ENCODE measurements around the gene ADCY9. TPM values are rescaled to one million over a fixed set of nuclear protein-coding genes. Genes with fewer than 3 reads are reported as not detected.

ADCY9 gene
- polyA plus RNA-seq, 2 of the 4 experiments (the other 2 are of a cell fraction): 6.2 to 7.6 TPM

DNA sequence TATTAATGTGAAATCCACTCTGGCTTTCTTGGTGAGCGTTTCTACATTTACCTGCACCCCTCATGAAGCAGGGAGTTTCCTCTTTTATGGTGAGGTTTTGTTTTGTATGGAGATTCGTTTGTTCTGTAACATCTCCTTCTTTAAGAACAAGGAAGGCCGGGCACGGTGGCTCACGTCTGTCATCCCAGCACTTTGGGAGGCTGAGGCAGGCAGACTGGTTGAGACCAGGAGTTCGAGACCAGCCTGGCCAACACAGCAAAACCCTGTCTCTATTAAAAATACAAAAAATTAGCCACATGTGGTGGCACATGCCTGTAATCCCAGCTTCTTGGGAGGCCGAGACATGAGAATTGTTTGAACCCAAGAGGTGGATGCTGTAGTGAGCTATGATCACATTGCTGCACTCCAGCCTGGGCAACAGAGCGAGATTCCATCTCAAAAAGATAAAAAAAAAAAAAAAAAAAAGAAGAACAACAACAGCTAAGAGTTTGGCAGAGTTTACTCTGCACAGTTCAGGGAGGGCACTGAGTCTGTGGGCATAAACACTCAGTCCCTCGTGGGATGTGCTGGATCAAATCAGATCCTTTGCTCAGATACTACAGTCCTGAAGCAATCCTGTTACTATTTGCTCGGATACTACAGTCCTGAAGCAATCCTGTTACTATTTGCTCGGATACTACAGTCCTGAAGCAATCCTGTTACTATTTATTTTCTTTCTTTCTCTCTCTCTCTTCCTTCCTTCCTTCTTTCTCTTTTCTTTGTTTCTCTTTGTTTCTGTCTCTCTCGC is 28.9 kb downstream of the ADCY9 start:
- peak; percentile 7 for FAIRE-seq
- ChIA-PET POLR2A (no interaction called here), CTCF (interaction anchor here (0.6 to 3.3 kb wide), 3 partner anchors 105 to 167 kb away, joined by 3 to 9 read pairs (median 3); no protein-coding TSS in a partner anchor)
- TF ChIP-seq, protein P1, sequence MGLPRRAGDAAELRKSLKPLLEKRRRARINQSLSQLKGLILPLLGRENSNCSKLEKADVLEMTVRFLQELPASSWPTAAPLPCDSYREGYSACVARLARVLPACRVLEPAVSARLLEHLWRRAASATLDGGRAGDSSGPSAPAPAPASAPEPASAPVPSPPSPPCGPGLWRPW (IDR thresholded peaks at IDR 0.05): no peak
- no peak for TF ChIP-seq BCL3 (IDR thresholded peaks at IDR 0.05)
- TF ChIP-seq RFX5 (IDR thresholded peaks at IDR 0.05): no peak
- no peak for TF ChIP-seq KDM5A (IDR thresholded peaks at IDR 0.05)
- TF ChIP-seq NPAS2 (CRISPR knock-in tag; IDR thresholded peaks at IDR 0.05; ENCODE audit: borderline replicate concordance): no peak
- no peak for TF ChIP-seq SREBF2 (IDR thresholded peaks at IDR 0.05)
- no peak for TF ChIP-seq EHF (CRISPR knock-in tag; IDR thresholded peaks at IDR 0.05)
- TF ChIP-seq HOXB5 (CRISPR knock-in tag; IDR thresholded peaks at IDR 0.05): no peak
- no peak for TF ChIP-seq JUN (IDR thresholded peaks at IDR 0.05)
- no peak for TF ChIP-seq GATA3 (IDR thresholded peaks at IDR 0.05; ENCODE audit: borderline replicate concordance)
- no peak for TF ChIP-seq ESRRA (IDR thresholded peaks at IDR 0.05; ENCODE audit: borderline replicate concordance, low read length)
- no peak for TF ChIP-seq EP300 (IDR thresholded peaks at IDR 0.05)
- TF ChIP-seq, protein P2, sequence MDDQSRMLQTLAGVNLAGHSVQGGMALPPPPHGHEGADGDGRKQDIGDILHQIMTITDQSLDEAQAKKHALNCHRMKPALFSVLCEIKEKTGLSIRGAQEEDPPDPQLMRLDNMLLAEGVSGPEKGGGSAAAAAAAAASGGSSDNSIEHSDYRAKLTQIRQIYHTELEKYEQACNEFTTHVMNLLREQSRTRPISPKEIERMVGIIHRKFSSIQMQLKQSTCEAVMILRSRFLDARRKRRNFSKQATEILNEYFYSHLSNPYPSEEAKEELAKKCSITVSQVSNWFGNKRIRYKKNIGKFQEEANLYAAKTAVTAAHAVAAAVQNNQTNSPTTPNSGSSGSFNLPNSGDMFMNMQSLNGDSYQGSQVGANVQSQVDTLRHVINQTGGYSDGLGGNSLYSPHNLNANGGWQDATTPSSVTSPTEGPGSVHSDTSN (IDR thresholded peaks at IDR 0.05): no peak
- no peak for TF ChIP-seq EHMT2 (IDR thresholded peaks at IDR 0.05; ENCODE audit: low read depth)
- ATAC-seq: peak; percentile 43 to 64
- Histone ChIP-seq H3K4me3 (no peak overlapping the region), H3K27ac (0 out of 6 replicates have a peak overlapping the region, but pooled peaks of 1 of the 2 experiments have one; percentile 7), H3K9me3 (no peaks in the 10 kb centered on the region), H3K4me1 (peaks cover 39% of the 10 kb centered on the region), H3K4me2 (peak overlapping the region; percentile 37; the same call in 2 of the 3 replicates)
- DNase-seq (ENCODE audit: low read depth in 1 of 2, low spot score in 1 of 2): no peak
- WGBS (ENCODE audit: missing lambda C conversion rate): 72% methylated on average over 12 of the region's 12 CpGs

GRCh38 chr16:4086153-4086552 is 30.1 kb downstream of the ADCY9 start:
- Histone ChIP-seq H3K9me3 (no peaks in the 10 kb centered on the region), H3K27ac (peak overlapping the region in 1 of 2 experiments; percentile 11; a peak in 1 of 6 replicates), H3K4me2 (peak overlapping the region; percentile 54; the same call in 2 of the 3 replicates), H3K4me1 (peaks cover 39% of the 10 kb centered on the region), H3K4me3 (no peak overlapping the region)
- 91% methylated on average over 15 of the region's 15 CpGs for WGBS (ENCODE audit: missing lambda C conversion rate)
- CTCF ChIA-PET: interaction anchor here (0.8 to 3.3 kb wide), 4 partner anchors 11 to 168 kb away, joined by 3 to 9 read pairs (median 4); no protein-coding TSS in a partner anchor
- no peak for FAIRE-seq
- TF ChIP-seq RARB (CRISPR knock-in tag; IDR thresholded peaks at IDR 0.05) (no peak), HDAC2 (IDR thresholded peaks at IDR 0.05) (no peak), EP300 (IDR thresholded peaks at IDR 0.05) (no peak), KDM5A (IDR thresholded peaks at IDR 0.05) (no peak), CHD2 (IDR thresholded peaks at IDR 0.05; ENCODE audit: low read length, partially characterized antibody) (no peak), FOXS1 (CRISPR knock-in tag; IDR thresholded peaks at IDR 0.05) (no peak), HMGXB4 (CRISPR knock-in tag; IDR thresholded peaks at IDR 0.05; ENCODE audit: borderline replicate concordance) (no peak), HEYL (CRISPR knock-in tag; IDR thresholded peaks at IDR 0.05) (no peak), HOXA7 (CRISPR knock-in tag; IDR thresholded peaks at IDR 0.05) (no peak), RCOR1 (IDR thresholded peaks at IDR 0.05; ENCODE audit: low read depth, low read length) (no peak), CBX8 (IDR thresholded peaks at IDR 0.05) (no peak), CBX2 (IDR thresholded peaks at IDR 0.05; ENCODE audit: borderline replicate concordance, low read depth) (no peak), CEBPB (IDR thresholded peaks at IDR 0.05) (no peak), MAFK (IDR thresholded peaks at IDR 0.05; ENCODE audit: partially characterized antibody) (no peak)
- TF ChIP-seq, protein P3, sequence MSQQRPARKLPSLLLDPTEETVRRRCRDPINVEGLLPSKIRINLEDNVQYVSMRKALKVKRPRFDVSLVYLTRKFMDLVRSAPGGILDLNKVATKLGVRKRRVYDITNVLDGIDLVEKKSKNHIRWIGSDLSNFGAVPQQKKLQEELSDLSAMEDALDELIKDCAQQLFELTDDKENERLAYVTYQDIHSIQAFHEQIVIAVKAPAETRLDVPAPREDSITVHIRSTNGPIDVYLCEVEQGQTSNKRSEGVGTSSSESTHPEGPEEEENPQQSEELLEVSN (IDR thresholded peaks at IDR 0.05; ENCODE audit: borderline replicate concordance, low read depth): no peak
- POLR2A ChIA-PET: no interaction called here
- no peak for DNase-seq (ENCODE audit: low read depth in 1 of 2, low spot score in 1 of 2)
- ATAC-seq: no peak

All from A549 (cell line).